ENCODE results near the gene KDM4E.
"Not testable (repeated sequence)": the region's sequence is repeated elsewhere in the genome, so short reads cannot be mapped to it uniquely, and the experiment has no call there.

KDM4E gene

GRCh38 chr11:95028357-95028756 is 3.3 kb downstream of the KDM4E start:
- Mint-ChIP-seq H3K9me3 (no peaks in the 10 kb centered on the region), H3K4me1 (ENCODE audit: low read depth in 2 of 2) (no peaks in the 10 kb centered on the region), H3K27ac (no peak overlapping the region), H3K36me3 (ENCODE audit: insufficient read depth) (no peaks in the 10 kb centered on the region), H3K27me3 (peaks cover 14 to 21% of the 10 kb centered on the region in 2 donors), H3K4me3 (no peak overlapping the region)
- DNase-seq, result no peak
- no peak for ATAC-seq (replicated peaks)

- Mint-ChIP-seq H3K4me1 (ENCODE audit: low read depth in 2 of 2) (no peaks in the 10 kb centered on the region), H3K27me3 (peaks cover 27 to 43% of the 10 kb centered on the region in 2 donors), H3K27ac (no peak overlapping the region), H3K36me3 (ENCODE audit: insufficient read depth) (no peaks in the 10 kb centered on the region), H3K4me3 (no peak overlapping the region), H3K9me3 (no peaks in the 10 kb centered on the region)
- no peak for DNase-seq
- no peak for ATAC-seq (replicated peaks)
Observed at GRCh38 chr11:95033051-95033450, 8.0 kb downstream of the KDM4E start.

- Mint-ChIP-seq H3K36me3 (ENCODE audit: insufficient read depth) (peaks cover 3% of the 10 kb centered on the region), H3K27ac (no peak overlapping the region), H3K9me3 (no peaks in the 10 kb centered on the region), H3K27me3 (peaks cover 38 to 57% of the 10 kb centered on the region in 2 donors), H3K4me1 (ENCODE audit: low read depth in 2 of 2) (peaks cover 0 to 2% of the 10 kb centered on the region in 2 donors), H3K4me3 (no peak overlapping the region)
- ATAC-seq (replicated peaks), result no peak
- DNase-seq, result no peak
Observed at GRCh38 chr11:95035316-95035715, 10.3 kb downstream of the KDM4E start.

GRCh38 chr11:95037356-95038035 is 12.4 kb downstream of the KDM4E start:
- ATAC-seq (replicated peaks), result peak; percentile 62
- peaks cover 49 to 59% of the 10 kb centered on the region in 2 donors for H3K27me3 Mint-ChIP-seq
- H3K4me1 Mint-ChIP-seq (ENCODE audit: low read depth in 2 of 2); H3K36me3 Mint-ChIP-seq (ENCODE audit: insufficient read depth); H3K4me3 Mint-ChIP-seq; DNase-seq; H3K27ac Mint-ChIP-seq; H3K9me3 Mint-ChIP-seq: not testable (repeated sequence)

GRCh38 chr11:95042239-95042638 is 17.2 kb downstream of the KDM4E start:
- H3K4me1 Mint-ChIP-seq (ENCODE audit: low read depth in 2 of 2), result peaks cover 0 to 4% of the 10 kb centered on the region in 2 donors
- H3K36me3 Mint-ChIP-seq (ENCODE audit: insufficient read depth), result peaks cover 3% of the 10 kb centered on the region
- DNase-seq (no peak), ATAC-seq (replicated peaks) (no peak)
- peaks cover 66 to 79% of the 10 kb centered on the region in 2 donors for H3K27me3 Mint-ChIP-seq
- no peak overlapping the region for H3K27ac Mint-ChIP-seq
- H3K4me3 Mint-ChIP-seq, result no peak overlapping the region
- no peaks in the 10 kb centered on the region for H3K9me3 Mint-ChIP-seq

GRCh38 chr11:95042906-95043305 is 17.8 kb downstream of the KDM4E start:
- peaks cover 0 to 4% of the 10 kb centered on the region in 2 donors for H3K4me1 Mint-ChIP-seq (ENCODE audit: low read depth in 2 of 2)

GRCh38 chr11:95044010-95044409 is 19.0 kb downstream of the KDM4E start:
- H3K4me3 Mint-ChIP-seq, result no peak overlapping the region
- H3K9me3 Mint-ChIP-seq, result no peaks in the 10 kb centered on the region
- H3K27ac Mint-ChIP-seq, result no peak overlapping the region
- ATAC-seq (replicated peaks), result no peak
- H3K36me3 Mint-ChIP-seq (ENCODE audit: insufficient read depth), result no peaks in the 10 kb centered on the region
- peaks cover 61 to 75% of the 10 kb centered on the region in 2 donors for H3K27me3 Mint-ChIP-seq
- peaks cover 0 to 2% of the 10 kb centered on the region in 2 donors for H3K4me1 Mint-ChIP-seq (ENCODE audit: low read depth in 2 of 2)
- no peak for DNase-seq

More at GRCh38 chr11:95042906-95043305, 17.8 kb downstream of the KDM4E start:
- no peak overlapping the region for H3K4me3 Mint-ChIP-seq
- no peak overlapping the region for H3K27ac Mint-ChIP-seq
- no peaks in the 10 kb centered on the region for H3K9me3 Mint-ChIP-seq
- DNase-seq, result no peak
- peaks cover 3% of the 10 kb centered on the region for H3K36me3 Mint-ChIP-seq (ENCODE audit: insufficient read depth)
- ATAC-seq (replicated peaks), result no peak
- H3K27me3 Mint-ChIP-seq, result peaks cover 64 to 76% of the 10 kb centered on the region in 2 donors

- H3K4me3 Mint-ChIP-seq, result no peak overlapping the region
- DNase-seq, result no peak
- H3K4me1 Mint-ChIP-seq (ENCODE audit: low read depth in 2 of 2), result peaks cover 0 to 2% of the 10 kb centered on the region in 2 donors
- ATAC-seq (replicated peaks), result no peak
- no peak overlapping the region for H3K27ac Mint-ChIP-seq
- H3K36me3 Mint-ChIP-seq (ENCODE audit: insufficient read depth), result no peaks in the 10 kb centered on the region
- peaks cover 60 to 87% of the 10 kb centered on the region in 2 donors for H3K27me3 Mint-ChIP-seq
- no peaks in the 10 kb centered on the region for H3K9me3 Mint-ChIP-seq
Observed at GRCh38 chr11:95045812-95046211, 20.8 kb downstream of the KDM4E start.

- DNase-seq; H3K36me3 Mint-ChIP-seq (ENCODE audit: insufficient read depth); H3K9me3 Mint-ChIP-seq; H3K4me1 Mint-ChIP-seq (ENCODE audit: low read depth in 2 of 2); ATAC-seq (replicated peaks); H3K4me3 Mint-ChIP-seq; H3K27ac Mint-ChIP-seq: not testable (repeated sequence)
- peaks cover 50 to 88% of the 10 kb centered on the region in 2 donors for H3K27me3 Mint-ChIP-seq
Observed at GRCh38 chr11:95049122-95049521, 24.1 kb downstream of the KDM4E start, which contains the start of gene KDM4F. KDM4F (plus strand) TSS chr11:95049422.

- Mint-ChIP-seq H3K27me3 (peaks cover 36 to 84% of the 10 kb centered on the region in 2 donors), H3K4me1 (ENCODE audit: low read depth in 2 of 2) (no peaks in the 10 kb centered on the region), H3K4me3 (no peak overlapping the region), H3K36me3 (ENCODE audit: insufficient read depth) (no peaks in the 10 kb centered on the region), H3K27ac (no peak overlapping the region), H3K9me3 (no peaks in the 10 kb centered on the region)
- DNase-seq (no peak), ATAC-seq (replicated peaks) (no peak)
Observed at GRCh38 chr11:95050595-95051202, 25.6 kb downstream of the KDM4E start.

- H3K36me3 Mint-ChIP-seq (ENCODE audit: insufficient read depth), result no peaks in the 10 kb centered on the region
- no peaks in the 10 kb centered on the region for H3K4me1 Mint-ChIP-seq (ENCODE audit: low read depth in 2 of 2)
- H3K27ac Mint-ChIP-seq, result no peak overlapping the region
- DNase-seq (no peak), ATAC-seq (replicated peaks) (no peak)
- no peaks in the 10 kb centered on the region for H3K9me3 Mint-ChIP-seq
- H3K4me3 Mint-ChIP-seq, result no peak overlapping the region
- peaks cover 39 to 79% of the 10 kb centered on the region in 2 donors for H3K27me3 Mint-ChIP-seq
Observed at GRCh38 chr11:95054356-95054755, 29.3 kb downstream of the KDM4E start.

- Mint-ChIP-seq H3K4me1 (ENCODE audit: low read depth in 2 of 2) (no peaks in the 10 kb centered on the region), H3K36me3 (ENCODE audit: insufficient read depth) (no peaks in the 10 kb centered on the region), H3K9me3 (no peaks in the 10 kb centered on the region), H3K4me3 (no peak overlapping the region), H3K27me3 (peaks cover 39 to 72% of the 10 kb centered on the region in 2 donors), H3K27ac (no peak overlapping the region)
- ATAC-seq (replicated peaks) (no peak), DNase-seq (no peak)
Observed at GRCh38 chr11:95055283-95055897, 30.3 kb downstream of the KDM4E start.

- Mint-ChIP-seq H3K4me1 (ENCODE audit: low read depth in 2 of 2) (no peaks in the 10 kb centered on the region), H3K27ac (no peak overlapping the region), H3K4me3 (no peak overlapping the region), H3K36me3 (ENCODE audit: insufficient read depth) (no peaks in the 10 kb centered on the region), H3K27me3 (peaks cover 30 to 46% of the 10 kb centered on the region in 2 donors), H3K9me3 (no peaks in the 10 kb centered on the region)
- ATAC-seq (replicated peaks), result no peak
- DNase-seq, result no peak
Observed at GRCh38 chr11:95057959-95058358, 32.9 kb downstream of the KDM4E start.

- no peak for ATAC-seq (replicated peaks)
Observed at GRCh38 chr11:95058621-95059020, 33.6 kb downstream of the KDM4E start.

More at GRCh38 chr11:95058621-95059020, 33.6 kb downstream of the KDM4E start:
- Mint-ChIP-seq H3K27me3 (peaks cover 24 to 40% of the 10 kb centered on the region in 2 donors), H3K4me3 (no peak overlapping the region), H3K9me3 (no peaks in the 10 kb centered on the region), H3K27ac (no peak overlapping the region), H3K36me3 (ENCODE audit: insufficient read depth) (no peaks in the 10 kb centered on the region), H3K4me1 (ENCODE audit: low read depth in 2 of 2) (no peaks in the 10 kb centered on the region)
- DNase-seq, result no peak

Measured in effector memory CD8-positive, alpha-beta T cell (primary cell).